GM18511 (cell line): ENCODE measurements around the gene CLEC5A.
"Not testable (repeated sequence)": the region's sequence is repeated elsewhere in the genome, so short reads cannot be mapped to it uniquely, and the experiment has no call there.

Experiments used
- ATAC-seq: cut with Tn5 transposase; IDR thresholded peaks from one replicate; pipeline ENCODE4 v1.9.1; 2021; ENCODE audit warnings: mild to moderate bottlenecking, moderate library complexity; ENCODE audit not compliant: unreplicated experiment

The CLEC5A gene

DNA sequence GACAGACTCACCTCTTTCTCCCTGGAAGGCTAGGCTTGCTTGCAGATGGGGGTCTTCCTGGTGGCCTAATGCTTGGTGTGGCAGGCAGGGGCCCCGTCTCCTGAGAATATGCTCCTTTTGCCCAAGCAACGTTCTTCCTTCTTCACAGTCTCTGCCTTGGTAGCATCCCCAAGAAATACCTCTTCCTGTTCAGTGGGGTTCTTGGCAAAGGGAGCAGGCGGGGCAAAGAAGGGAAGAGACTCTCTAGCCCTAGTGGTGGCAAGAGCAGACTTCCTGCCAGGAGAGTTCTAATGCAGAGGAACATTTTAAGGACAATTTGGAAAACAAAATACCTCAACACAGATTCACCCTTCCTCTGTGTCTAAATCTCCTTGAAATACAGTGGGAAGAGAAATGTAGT, at the start of gene CLEC5A:
Gene CLEC5A (minus strand): TSS at position 179 of the 400 bp plus-strand sequence. CDS start 682 bp downstream, outside the sequence.
- ATAC-seq: no peak

GRCh38 chr7:141993354-141993753, 46.6 kb upstream of the CLEC5A start:
- ATAC-seq: no peak

DNA sequence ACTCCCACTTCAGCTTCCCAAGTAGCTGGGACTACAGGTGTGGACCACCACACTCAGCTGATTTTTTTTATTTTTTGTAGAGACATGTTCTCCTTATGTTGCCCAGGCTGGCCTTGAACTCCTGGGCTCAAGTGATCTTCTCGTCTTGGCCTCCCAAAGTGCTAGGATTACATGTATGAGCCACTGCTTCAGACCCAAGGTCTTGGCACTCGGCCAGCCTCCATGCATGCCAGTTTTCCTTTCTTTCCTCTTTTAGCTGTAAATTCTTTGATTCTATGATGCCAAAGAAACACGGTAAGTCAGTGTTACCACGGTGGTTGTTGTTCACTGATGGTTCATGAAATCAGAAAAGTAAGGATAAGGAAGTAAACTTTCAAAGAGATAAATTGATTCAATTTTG, 45.9 kb upstream of the CLEC5A start:
- ATAC-seq: no peak

DNA sequence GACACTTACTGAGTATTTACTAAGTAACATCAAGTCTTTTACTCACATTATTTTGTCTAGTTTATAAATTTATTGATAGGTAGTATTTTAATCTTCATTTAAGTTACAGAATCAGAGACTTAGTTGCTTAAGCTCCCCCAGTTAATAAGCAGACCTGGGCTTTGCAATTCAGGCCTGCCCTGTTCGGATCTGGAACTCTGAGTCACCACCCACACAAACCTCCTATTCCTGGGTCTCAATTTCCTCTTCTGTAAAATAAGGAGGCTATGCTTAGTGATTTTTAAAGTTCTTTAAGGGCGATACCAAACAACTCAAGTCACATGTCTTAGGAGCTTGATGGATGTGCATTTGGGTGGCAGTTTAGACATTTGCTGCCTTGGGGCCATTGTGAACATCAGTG, 45.4 kb upstream of the CLEC5A start:
- no peak for ATAC-seq

DNA sequence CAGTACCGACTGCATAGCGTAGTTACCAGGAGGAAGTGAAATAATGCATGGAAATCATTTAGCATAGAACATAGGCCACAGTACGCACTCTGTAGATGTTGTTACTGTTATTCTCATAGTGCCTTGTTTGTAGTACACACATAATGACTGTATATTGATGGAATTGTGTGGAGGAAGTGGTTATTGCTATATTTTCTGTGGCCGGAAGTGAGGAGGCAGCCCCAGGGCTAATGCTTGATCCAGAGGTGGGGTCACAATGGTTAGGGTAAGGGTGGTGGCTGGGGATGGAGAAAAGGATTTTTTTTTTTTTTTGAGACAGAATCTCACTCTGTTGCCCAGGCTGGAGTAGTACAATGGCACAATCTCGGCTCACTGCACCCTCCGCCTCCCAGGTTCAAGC, 44.4 kb upstream of the CLEC5A start:
- ATAC-seq: no peak

GRCh38 chr7:141990011-141990725, 43.4 kb upstream of the CLEC5A start:
- ATAC-seq: no peak

- ATAC-seq: not testable (repeated sequence)
Observed at GRCh38 chr7:141987803-141988202, 41.0 kb upstream of the CLEC5A start.

- ATAC-seq: no peak
Observed at GRCh38 chr7:141986923-141987322, 40.1 kb upstream of the CLEC5A start.

GRCh38 chr7:141985926-141986325, 39.2 kb upstream of the CLEC5A start:
- ATAC-seq: not testable (repeated sequence)

DNA sequence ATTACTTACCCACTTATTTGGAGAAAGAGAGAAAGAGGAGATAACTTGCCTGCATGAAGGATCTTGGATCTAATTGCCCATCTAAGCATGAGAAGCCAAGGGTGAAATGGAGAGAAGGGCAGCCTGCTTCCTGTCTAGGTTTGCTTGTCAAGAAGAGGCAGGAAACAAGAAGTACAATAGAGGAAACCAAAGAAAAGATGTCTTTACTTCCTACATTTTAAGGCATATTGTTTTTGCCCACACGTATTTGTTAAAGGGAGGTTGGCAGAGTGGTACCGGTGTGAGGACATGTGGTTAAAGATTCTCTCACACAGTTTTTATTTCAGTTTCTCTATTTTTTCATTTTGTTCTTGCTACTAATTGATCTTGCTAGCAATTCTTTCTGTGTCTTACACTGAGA, 32.8 kb upstream of the CLEC5A start:
- no peak for ATAC-seq

- no peak for ATAC-seq
Observed at GRCh38 chr7:141978351-141978750, 31.6 kb upstream of the CLEC5A start.

GRCh38 chr7:141976524-141977245, 29.9 kb upstream of the CLEC5A start:
- ATAC-seq: peak; percentile 14

GRCh38 chr7:141975806-141976523, 29.2 kb upstream of the CLEC5A start:
- peak; percentile 86 for ATAC-seq

DNA sequence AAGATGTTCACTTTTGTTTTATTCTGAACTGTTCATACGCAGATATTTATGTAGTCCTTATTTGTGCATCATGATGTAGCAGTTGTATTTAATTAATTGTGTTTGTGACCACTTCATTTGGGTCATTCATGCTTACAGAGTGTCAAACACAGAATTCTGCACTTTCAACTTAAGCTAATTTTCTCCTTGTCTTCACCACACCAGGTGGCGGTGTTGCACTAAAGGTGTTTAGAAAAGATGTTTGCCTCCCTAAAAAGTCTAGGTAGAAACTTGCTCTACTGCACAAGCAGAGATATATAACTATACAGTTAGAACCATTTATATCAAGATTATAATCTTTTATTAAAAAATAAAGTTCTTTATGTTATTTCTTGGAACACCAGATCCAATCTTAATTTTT, 28.1 kb upstream of the CLEC5A start:
- no peak for ATAC-seq

DNA sequence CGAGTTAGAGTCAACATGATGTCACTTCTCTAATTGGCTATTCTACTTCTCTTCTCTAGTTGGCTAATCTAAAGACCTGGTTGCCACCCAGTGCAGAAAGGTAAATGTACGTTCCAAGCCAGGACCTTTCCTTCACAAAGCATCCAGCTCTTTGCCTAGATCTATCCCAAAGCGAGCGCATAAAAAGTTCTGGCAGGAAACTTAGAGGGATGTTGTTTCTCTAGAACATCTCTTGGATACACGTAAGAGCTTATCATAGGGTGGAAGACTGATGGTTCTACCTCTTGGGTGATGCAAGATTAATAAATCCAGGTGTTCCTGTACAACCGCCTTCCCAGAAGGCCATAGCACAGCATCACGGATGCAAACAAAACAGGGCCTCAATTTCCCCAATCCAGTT, 26.9 kb upstream of the CLEC5A start, which contains the start of gene TAS2R38:
Gene TAS2R38 (minus strand): TSS at position 101 of the 400 bp plus-strand sequence. CDS start 84 bp downstream, at position 17.
- no peak for ATAC-seq

GRCh38 chr7:141960687-141961422, 14.1 kb upstream of the CLEC5A start:
- peak; percentile 98 for ATAC-seq

GRCh38 chr7:141956084-141956483, 9.3 kb upstream of the CLEC5A start:
- ATAC-seq: no peak

DNA sequence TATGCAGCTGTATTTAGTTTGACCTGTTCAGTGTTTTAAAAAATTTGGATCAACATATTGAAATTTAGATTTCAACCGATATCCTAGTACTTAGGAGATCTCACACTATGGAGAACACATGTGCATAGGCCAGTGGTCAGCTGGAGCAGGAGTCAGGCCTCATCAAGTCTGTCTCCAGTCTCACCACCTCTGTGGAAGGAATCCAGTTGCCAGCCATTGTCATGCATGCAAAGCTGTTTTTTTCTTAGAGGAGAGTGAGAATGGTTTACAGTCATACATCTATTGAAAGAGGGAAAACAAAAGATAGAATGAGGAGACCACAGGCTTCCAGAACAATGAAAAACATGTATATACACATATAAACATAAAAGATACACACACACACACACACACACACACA, 7.6 kb upstream of the CLEC5A start:
- no peak for ATAC-seq

GRCh38 chr7:141952461-141952860, 5.7 kb upstream of the CLEC5A start:
- no peak for ATAC-seq

GRCh38 chr7:141950806-141951205, 4.0 kb upstream of the CLEC5A start:
- no peak for ATAC-seq

GRCh38 chr7:141949911-141950310, 3.1 kb upstream of the CLEC5A start:
- no peak for ATAC-seq
